K562 (cell line): ENCODE data around the gene COA6. TPM values are rescaled to one million over a fixed set of nuclear protein-coding genes. Genes with fewer than 3 reads are reported as not detected.

Experiments
- ATAC-seq: fragments of 200-7000 bp; cut with Tn5 transposase; 3 replicates; pipeline ENCODE4 v1.9.1; 2020; ENCODE audit warnings: moderate library complexity
- BruUV-seq: library from RNA; stranded (reverse); fragments of 400-500 nt; replicated peaks from 2 replicates; lab custom pipeline; 2021; lab: Mats Ljungman, UMichigan
- CTCF ChIA-PET: fragments of 300-600 bp; formaldehyde crosslinking; extraction: SDS; loops from one replicate; lab custom pipeline; 2021; ENCODE audit warnings: low intra/inter-chr PET ratio; lab: Yijun Ruan, JAX
- POLR2A ChIA-PET: fragments of 300-600, 350-650 bp; sonication (Branson Sonifier 250); formaldehyde crosslinking; extraction: SDS; loops from one replicate; lab custom pipeline; 2021; ENCODE audit warnings: antibody characterized with exemption, inconsistent platforms; lab: Yijun Ruan, JAX
- DNase-seq, 4 experiments: peaks; one replicate each; pipeline versions ENCODE4 v3.0.0 to v3.0.0-alpha.2; 2011 to 2018; ENCODE audit warnings: low spot score in 3 of 4, mixed read lengths in 3 of 4; ENCODE audit errors: extremely low read depth in 1 of 4
- FAIRE-seq: peaks from 2 replicates; lab custom pipeline; 2011; peaks lifted over from hg19 to GRCh38; lab: Jason Lieb, UNC
- H2AFZ ChIP-seq: 2 replicates; pipeline ENCODE4 v1.6.0; 2011; ENCODE audit warnings: low read depth, low read length, control low read depth, inconsistent platforms
- H3K27ac ChIP-seq: fragments of 200-600 bp; 3 replicates; pipeline ENCODE4 v1.8.0; 2011; ENCODE audit warnings: low read depth, mild to moderate bottlenecking, control low read depth, inconsistent platforms, low read length, moderate library complexity, mixed read lengths; ENCODE audit errors: extremely low read depth
- H3K27me3 ChIP-seq, 2 experiments: fragments of 300-600 bp in 1 of 2; 2 replicates in 1 of 2; 3 replicates in 1 of 2; pipeline versions ENCODE4 v1.6.0 to v1.8.0; 2011; ENCODE audit warnings: inconsistent platforms in 2 of 2, low read length in 2 of 2, mild to moderate bottlenecking in 1 of 2, mixed read lengths in 1 of 2, moderate library complexity in 1 of 2; ENCODE audit not compliant: control insufficient read depth in 2 of 2, insufficient read depth in 2 of 2
- H3K36me3 ChIP-seq: fragments of 300-600 bp; 3 replicates; pipeline ENCODE4 v1.8.0; 2011; ENCODE audit warnings: mild to moderate bottlenecking, low read length, inconsistent platforms; ENCODE audit not compliant: control insufficient read depth, insufficient read depth
- H3K4me1 ChIP-seq, 2 experiments: fragments of 200-600 bp in 1 of 2; replicated peaks in 1 of 2; 2 replicates in 1 of 2; 3 replicates in 1 of 2; pipeline versions ENCODE4 v1.5.1 to v1.8.0; 2011; ENCODE audit warnings: inconsistent platforms in 2 of 2, low read length in 2 of 2, mild to moderate bottlenecking in 1 of 2, mixed read lengths in 1 of 2, moderate library complexity in 1 of 2; ENCODE audit not compliant: control insufficient read depth in 2 of 2, insufficient read depth in 2 of 2
- H3K4me2 ChIP-seq: 2 replicates; pipeline ENCODE4 v1.6.1; 2011; ENCODE audit warnings: low read length, control low read depth, inconsistent platforms, mixed read lengths; ENCODE audit not compliant: insufficient read depth
- H3K4me3 ChIP-seq: fragments of 200-600 bp; sonication (generic), shearing (Covaris generic); 2 replicates; pipeline ENCODE4 v1.5.1; 2016; ENCODE audit warnings: control low read depth, inconsistent platforms
- H3K79me2 ChIP-seq: fragments of 200-600 bp; 3 replicates; pipeline ENCODE4 v1.8.0; 2011; ENCODE audit warnings: low read length, inconsistent platforms; ENCODE audit not compliant: control insufficient read depth, insufficient read depth
- H3K9ac ChIP-seq, 2 experiments: 2 replicates each; pipeline versions ENCODE4 v1.6.0 to v1.6.1; 2011; ENCODE audit warnings: low read depth in 2 of 2, low read length in 2 of 2, control low read depth in 1 of 2, inconsistent platforms in 1 of 2, mild to moderate bottlenecking in 1 of 2, mixed read lengths in 1 of 2; ENCODE audit not compliant: insufficient read depth in 1 of 2
- H3K9me1 ChIP-seq: one replicate; pipeline ENCODE4 v1.6.0; 2011; ENCODE audit warnings: inconsistent platforms, mild to moderate bottlenecking, low read length, moderate library complexity; ENCODE audit not compliant: control insufficient read depth, insufficient read depth
- H3K9me3 ChIP-seq: replicated peaks from 2 replicates; pipeline ENCODE4 v1.5.1; 2011; ENCODE audit warnings: low read depth, low read length, inconsistent platforms; ENCODE audit not compliant: control insufficient read depth, insufficient read depth
- H4K20me1 ChIP-seq: replicated peaks from 2 replicates; pipeline ENCODE4 v1.6.1; 2011; ENCODE audit warnings: low read length, inconsistent platforms, mixed read lengths; ENCODE audit not compliant: control insufficient read depth, insufficient read depth
- ASH1L ChIP-seq: fragments of 450-650 bp; IDR thresholded peaks from 2 replicates; pipeline ENCODE4 v1.6.1; 2018; ENCODE audit warnings: borderline replicate concordance, mild to moderate bottlenecking, low read depth; ENCODE audit not compliant: partially characterized antibody
- GABPB2 ChIP-seq: fragments of 250-450 bp; sonication (Bioruptor Pico); conservative IDR thresholded peaks from 2 replicates; pipeline ENCODE4 v1.5.1; 2021; ENCODE audit warnings: mild to moderate bottlenecking
- KLF1 ChIP-seq: fragments of 450-650 bp; IDR thresholded peaks from 2 replicates; pipeline ENCODE4 v1.6.1; 2016; ENCODE audit warnings: missing genetic modification characterization, missing compliant biosample characterization
- MAFG ChIP-seq: fragments of 450-650 bp; conservative IDR thresholded peaks from 2 replicates; pipeline ENCODE4 v1.6.1; 2016; ENCODE audit warnings: missing genetic modification characterization, missing compliant biosample characterization
- NCOA1 ChIP-seq: fragments of 450-650 bp; IDR thresholded peaks from 2 replicates; pipeline ENCODE4 v1.6.1; 2016; ENCODE audit warnings: low read depth
- NCOR1 ChIP-seq: fragments of 450-650 bp; IDR thresholded peaks from 2 replicates; pipeline ENCODE4 v1.6.1; 2016; ENCODE audit warnings: mild to moderate bottlenecking, moderate library complexity
- SAFB2 ChIP-seq: fragments of 200-400 bp; formaldehyde crosslinking; IDR thresholded peaks from 2 replicates; pipeline ENCODE4 v1.6.1; 2018; ENCODE audit warnings: borderline replicate concordance, low read length, low read depth, moderate library complexity; ENCODE audit not compliant: severe bottlenecking
- SIRT6 ChIP-seq: IDR thresholded peaks from one replicate; pipeline ENCODE4 v1.6.1; 2012; ENCODE audit warnings: low read depth, mild to moderate bottlenecking, control low read depth, inconsistent platforms, low read length, moderate library complexity
- XRCC4 ChIP-seq: IDR thresholded peaks from one replicate; pipeline ENCODE4 v1.6.1; 2011; ENCODE audit not compliant: insufficient read depth, insufficient read length; ENCODE audit errors: extremely low read depth
- ZNF143 ChIP-seq: sonication (generic); formaldehyde crosslinking; IDR thresholded peaks from 2 replicates; pipeline ENCODE4 v1.9.0; 2022; ENCODE audit warnings: mild to moderate bottlenecking, missing genetic modification reagents
- WGBS: fragments of 100-300 bp; shearing (Covaris generic); methylation state at CpG from one replicate; pipeline ENCODE4 v1.1.6; 2016; ENCODE audit warnings: low coverage, mixed read lengths; ENCODE audit not compliant: insufficient coverage; ENCODE audit errors: missing lambda C conversion rate; 5-methylcytosine and 5-hydroxymethylcytosine counted together
- in situ Hi-C: fragments of 300-500 bp; cut with MboI; formaldehyde crosslinking; loops from 4 replicates; pipeline ENCODE4 v1.15.0; 2018; ENCODE audit warnings: inconsistent platforms, mixed read lengths
- intact Hi-C: fragments of 100-400 bp; cut with micrococcal nuclease; formaldehyde crosslinking; loops from 2 replicates; pipeline ENCODE4 v1.14.2; 2022
- polyA plus RNA-seq, 8 experiments: library from polyadenylated mRNA; depleted of rRNA in 4 of 8; stranded (reverse) in 5 of 8; unstranded in 3 of 8; fragments of >200 nt; fragmentation: Nextera tagmentation in 2 of 8; fragmentation: Illumina TruSeq in 1 of 8; extraction: Ambion mirVana in 2 of 8; extraction: Trizol in 1 of 8; gene quantifications; 2 replicates each; pipeline versions ENCODE4 v1.2.1 to v1.2.3, GENCODE V29; 2011 to 2014; ENCODE audit warnings: inconsistent platforms in 1 of 8, missing spikeins in 1 of 8
- total RNA-seq, 7 experiments: library from RNA; depleted of rRNA in 6 of 7; stranded (reverse); fragments of >200 nt in 6 of 7; fragmentation: Illumina TruSeq in 2 of 7; extraction: Trizol in 2 of 7; gene quantifications; 2 replicates each; pipeline versions ENCODE4 v1.2.1 to v1.2.3, GENCODE V29; 2011 to 2021; ENCODE audit warnings: low replicate concordance in 1 of 7
- TF ChIP-seq, protein P1 (sequence below): fragments of 250-450 bp; sonication (Bioruptor Pico); IDR thresholded peaks from 2 replicates; pipeline ENCODE4 v1.5.1; 2021; ENCODE audit warnings: mild to moderate bottlenecking

The COA6 gene
- total and polyA plus RNA-seq, 9 of the 15 experiments (the other 6 are each of a cell fraction or from before 2014, with no cell fraction given) = 77.7 to 187 (median 134) TPM

DNA sequence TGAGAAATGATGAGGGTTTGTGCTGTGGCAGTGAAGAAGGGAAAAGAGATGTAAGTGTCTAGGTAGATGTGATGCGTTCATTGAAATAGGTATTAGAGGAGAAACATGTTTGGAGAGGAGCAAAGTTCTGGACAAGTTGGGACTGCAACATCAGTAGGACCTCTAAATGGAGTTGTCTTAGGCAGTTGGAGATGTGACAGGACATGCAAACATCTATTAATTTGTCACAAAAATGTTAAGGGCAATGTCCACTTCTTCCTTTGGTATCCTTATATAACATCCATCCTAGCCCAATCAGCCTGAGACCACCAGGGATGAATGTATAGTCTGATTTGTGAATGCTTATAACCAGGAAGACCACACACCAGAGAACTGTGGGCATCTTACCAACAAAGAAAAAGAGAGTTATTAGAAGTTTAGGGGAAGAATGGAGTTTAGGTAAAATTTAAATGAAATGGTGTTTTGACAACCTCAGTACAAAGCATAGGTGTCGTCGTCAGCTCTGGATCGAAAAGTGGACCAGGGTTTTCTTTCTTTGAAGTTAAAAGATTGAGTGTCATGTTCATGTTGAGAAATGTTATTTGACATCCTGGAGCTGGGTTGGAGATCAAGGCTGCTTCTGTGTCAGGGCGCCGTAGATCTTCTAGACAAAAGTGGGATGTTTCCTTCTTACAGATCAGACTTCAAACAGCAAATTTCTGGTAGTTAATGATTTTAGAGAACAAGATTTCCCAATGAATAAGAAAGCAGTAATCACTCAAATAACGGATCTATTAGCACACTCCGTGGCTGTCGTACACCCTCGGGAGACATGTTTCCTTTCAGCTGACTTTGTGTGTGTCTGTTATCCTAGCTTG, 8.7 kb downstream of the COA6 start:
- ATAC-seq = no peak
- FAIRE-seq = no peak
- H3K9ac ChIP-seq = no peak overlapping the region
- no peak overlapping the region for H3K4me2 ChIP-seq
- no peak overlapping the region for H2AFZ ChIP-seq
- TF ChIP-seq, protein P1, sequence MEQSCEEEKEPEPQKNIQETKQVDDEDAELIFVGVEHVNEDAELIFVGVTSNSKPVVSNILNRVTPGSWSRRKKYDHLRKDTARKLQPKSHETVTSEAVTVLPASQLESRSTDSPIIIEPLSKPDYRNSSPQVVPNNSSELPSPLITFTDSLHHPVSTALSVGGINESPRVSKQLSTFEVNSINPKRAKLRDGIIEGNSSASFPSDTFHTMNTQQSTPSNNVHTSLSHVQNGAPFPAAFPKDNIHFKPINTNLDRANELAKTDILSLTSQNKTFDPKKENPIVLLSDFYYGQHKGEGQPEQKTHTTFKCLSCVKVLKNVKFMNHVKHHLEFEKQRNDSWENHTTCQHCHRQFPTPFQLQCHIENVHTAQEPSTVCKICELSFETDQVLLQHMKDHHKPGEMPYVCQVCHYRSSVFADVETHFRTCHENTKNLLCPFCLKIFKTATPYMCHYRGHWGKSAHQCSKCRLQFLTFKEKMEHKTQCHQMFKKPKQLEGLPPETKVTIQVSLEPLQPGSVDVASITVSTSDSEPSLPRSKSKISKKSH (CRISPR knock-in tag) = no peak
- TF ChIP-seq ZNF143 (CRISPR knock-in tag) = no peak
- TF ChIP-seq NCOA1 = no peak
- TF ChIP-seq SIRT6 = no peak
- TF ChIP-seq SAFB2 = no peak
- TF ChIP-seq ASH1L = no peak
- TF ChIP-seq MAFG (tag) = no peak
- TF ChIP-seq GABPB2 (CRISPR knock-in tag) = no peak
- TF ChIP-seq NCOR1 = no peak
- TF ChIP-seq KLF1 (tag) = no peak
- no peak for TF ChIP-seq XRCC4
- POLR2A ChIA-PET = interaction anchor here (0.6 to 3.7 kb wide), 4 partner anchors 8 to 34 kb away, joined by 3 to 27 read pairs (median 3); partner anchors contain the start of gene COA6
- WGBS = 94% methylated on average over 10 of the region's 10 CpGs
- H3K9me1 ChIP-seq = no peaks in the 10 kb centered on the region
- peaks cover 79% of the 10 kb centered on the region for H3K36me3 ChIP-seq
- no peak overlapping the region for H3K4me3 ChIP-seq
- no TSS peak for BruUV-seq
- CTCF ChIA-PET = no interaction called here
- peaks cover 36% of the 10 kb centered on the region for H3K79me2 ChIP-seq
- intact Hi-C loops (no loop called here), in situ Hi-C loops (no loop called here)
- DNase-seq = no peak
- no peaks in the 10 kb centered on the region for H3K27me3 ChIP-seq
- no peaks in the 10 kb centered on the region for H3K9me3 ChIP-seq
- H3K27ac ChIP-seq = no peak overlapping the region
- H3K4me1 ChIP-seq = no peaks in the 10 kb centered on the region
- no peaks in the 10 kb centered on the region for H4K20me1 ChIP-seq
